Mucosa of gallbladder (tissue), 1 donor: Measurements from ENCODE around the gene RAPGEF5. TPM values are rescaled to one million over a fixed set of nuclear protein-coding genes. Genes with fewer than 3 reads are reported as not detected.

Source experiments
- DNase-seq: peaks from one replicate; pipeline ENCODE4 v3.0.0-alpha.2; 2020; ENCODE audit warnings: low spot score
- total RNA-seq: library from RNA; stranded (reverse); gene quantifications from one replicate; pipeline ENCODE4 v1.2.1, GENCODE V29; 2021
- donor health status: DM: no; HTN: no; CAD: no.

RAPGEF5 gene
- total RNA-seq, 1 donor from 2014 or later = 53.4 TPM

DNA sequence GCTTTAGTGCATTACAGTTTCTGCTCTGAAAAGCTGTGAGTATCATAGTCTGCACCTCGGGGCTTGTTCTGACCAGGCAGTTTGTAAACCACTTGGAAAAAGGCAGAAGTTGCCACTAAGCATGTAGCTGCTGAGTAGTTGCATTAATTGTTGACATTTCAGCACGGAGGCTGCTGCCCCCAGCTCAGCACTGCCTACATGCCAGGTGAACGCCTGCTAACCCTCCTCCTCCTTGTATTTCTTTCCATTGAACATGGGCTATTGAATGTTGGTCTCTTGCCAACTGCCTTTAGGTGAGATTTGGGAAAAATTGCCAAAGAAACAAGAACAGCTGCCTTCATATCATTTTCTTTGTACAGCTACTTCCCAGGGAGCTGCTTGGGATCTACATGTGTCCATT lies 164.2 kb downstream of the RAPGEF5 start:
- no peak for DNase-seq

DNA sequence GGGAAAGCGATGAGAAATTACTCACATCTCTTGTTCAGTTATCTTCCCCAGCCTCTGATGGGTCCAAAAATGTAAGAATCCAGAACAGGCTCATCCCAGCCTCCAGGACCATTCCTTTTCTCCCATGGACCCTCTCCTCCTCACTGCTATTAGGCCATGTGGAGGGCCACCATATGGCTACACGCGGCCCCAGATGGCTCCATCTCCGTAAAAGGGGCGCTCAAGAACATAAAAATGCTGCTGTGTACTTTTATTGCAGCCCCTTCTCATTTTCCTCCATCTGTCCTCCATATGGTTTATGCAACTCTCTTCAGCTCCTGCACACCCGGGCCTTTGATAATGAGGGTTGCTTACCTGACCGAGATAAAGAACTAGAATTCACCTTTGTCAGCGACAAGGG lies 166.2 kb downstream of the RAPGEF5 start:
- DNase-seq = no peak

DNA sequence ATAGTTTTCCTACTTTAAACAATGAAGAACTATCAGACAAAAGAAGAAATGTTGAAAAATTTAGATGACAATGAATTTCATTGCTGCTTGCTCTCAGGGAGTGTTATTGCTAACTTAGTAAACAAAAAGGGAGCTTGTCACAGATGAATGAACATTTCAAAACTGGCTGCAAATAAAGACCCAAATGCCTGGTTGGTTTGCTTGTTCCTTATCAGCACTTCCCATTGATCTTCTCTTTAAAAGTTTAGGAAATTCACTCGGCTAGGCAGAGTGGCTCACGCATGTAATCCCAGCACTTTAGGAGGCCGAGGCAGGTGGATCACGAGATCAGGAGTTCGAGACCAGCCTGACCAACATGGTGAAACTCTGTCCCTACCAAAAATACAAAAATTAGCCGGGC lies 167.2 kb downstream of the RAPGEF5 start:
- DNase-seq = no peak

DNA sequence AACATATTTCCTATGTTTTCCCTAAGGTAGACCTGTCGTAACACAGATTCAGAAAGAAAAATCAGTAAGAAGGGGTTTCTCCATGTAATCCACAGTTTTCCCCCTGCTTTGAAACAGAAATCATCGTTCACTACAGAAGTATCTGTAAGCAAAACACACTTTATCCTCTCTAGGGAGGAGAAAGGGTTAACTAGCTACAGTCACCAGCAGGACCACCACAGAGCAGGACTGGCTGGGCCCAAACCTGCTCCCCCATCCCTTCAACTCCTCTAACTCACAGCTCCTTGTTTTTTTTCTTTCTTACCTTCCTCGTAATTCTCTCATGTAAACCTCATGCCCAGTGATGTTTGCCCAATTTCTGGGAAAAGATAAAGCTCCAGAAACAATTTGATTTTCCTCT lies 167.7 kb downstream of the RAPGEF5 start:
- no peak for DNase-seq

DNA sequence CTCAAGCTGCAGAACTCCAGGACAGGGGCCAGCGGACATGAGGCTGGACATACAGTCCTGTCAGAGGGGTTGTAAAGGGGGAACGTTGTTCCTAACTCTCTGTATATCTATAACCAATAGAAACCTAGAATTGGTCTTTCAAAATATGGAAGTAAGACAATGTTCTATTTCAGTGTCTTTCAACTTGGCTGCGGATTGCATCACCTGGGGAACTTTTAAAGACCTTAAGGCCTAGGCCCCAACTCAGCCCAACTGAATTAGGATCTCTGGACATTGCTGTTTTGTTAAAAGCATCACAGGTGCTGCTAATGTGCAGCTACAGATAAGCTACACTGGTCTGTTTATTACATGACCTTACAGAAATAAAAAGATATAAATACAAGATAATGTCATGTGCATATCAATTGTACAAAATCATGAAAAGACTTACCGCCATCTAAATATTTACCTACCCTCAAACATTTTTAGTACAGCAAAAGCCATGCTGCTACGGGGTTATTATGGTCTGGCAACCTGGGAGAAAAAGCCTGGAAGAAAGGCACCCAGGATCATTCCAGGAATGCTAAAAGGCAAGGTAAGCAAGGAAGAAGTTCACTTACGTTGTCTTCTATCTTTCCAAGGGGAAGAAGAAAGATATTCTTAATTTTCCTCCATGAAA lies 169.1 kb downstream of the RAPGEF5 start:
- DNase-seq = no peak

DNA sequence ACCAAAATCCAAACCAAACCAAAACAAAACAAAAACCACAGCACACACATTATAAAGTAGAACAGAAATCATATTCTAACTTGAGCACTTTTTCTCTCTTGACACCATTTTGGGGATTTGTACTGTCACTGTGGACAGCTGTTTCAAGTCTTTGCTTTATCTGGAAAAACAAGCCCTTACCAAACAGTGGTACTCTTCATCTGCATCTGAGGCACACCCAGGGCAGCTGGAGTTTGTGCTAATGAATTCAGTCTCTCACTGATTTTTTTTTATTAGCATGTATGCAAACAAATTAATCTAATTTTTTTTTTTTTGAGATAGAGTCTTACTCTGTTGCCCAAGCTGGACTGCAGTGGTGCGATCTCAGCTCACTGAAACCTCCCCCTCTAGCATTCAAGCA lies 171.4 kb downstream of the RAPGEF5 start:
- DNase-seq = no peak

DNA sequence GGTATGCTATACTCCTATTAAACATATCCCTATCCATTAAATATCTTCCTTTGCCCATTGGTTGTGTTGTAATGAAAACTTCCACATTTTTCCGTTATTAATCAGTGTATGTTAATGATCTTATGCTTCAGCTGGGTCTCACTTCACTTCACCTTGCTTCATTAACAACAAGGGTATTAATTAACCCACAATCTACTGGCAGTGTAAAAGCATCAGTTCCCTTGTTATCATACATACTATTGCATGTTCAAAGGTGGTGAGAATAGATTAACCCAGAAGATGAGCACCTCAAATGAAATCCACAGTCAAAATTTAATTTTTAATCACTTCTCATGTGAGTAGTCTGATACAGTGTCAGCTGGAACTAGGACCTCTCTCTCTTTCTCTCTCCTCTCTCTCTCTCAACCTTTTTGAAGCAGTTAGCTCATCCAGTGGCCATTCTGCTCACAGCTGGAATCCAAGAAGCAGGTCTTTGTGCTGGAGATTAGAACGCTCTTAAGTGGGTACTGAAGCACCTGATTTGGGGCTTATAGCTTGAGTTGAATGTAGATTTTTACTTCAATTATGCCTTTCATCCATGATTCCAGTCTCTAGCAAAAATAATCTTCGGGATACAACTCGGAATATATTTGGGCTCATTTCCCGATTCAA lies 172.3 kb downstream of the RAPGEF5 start:
- no peak for DNase-seq

DNA sequence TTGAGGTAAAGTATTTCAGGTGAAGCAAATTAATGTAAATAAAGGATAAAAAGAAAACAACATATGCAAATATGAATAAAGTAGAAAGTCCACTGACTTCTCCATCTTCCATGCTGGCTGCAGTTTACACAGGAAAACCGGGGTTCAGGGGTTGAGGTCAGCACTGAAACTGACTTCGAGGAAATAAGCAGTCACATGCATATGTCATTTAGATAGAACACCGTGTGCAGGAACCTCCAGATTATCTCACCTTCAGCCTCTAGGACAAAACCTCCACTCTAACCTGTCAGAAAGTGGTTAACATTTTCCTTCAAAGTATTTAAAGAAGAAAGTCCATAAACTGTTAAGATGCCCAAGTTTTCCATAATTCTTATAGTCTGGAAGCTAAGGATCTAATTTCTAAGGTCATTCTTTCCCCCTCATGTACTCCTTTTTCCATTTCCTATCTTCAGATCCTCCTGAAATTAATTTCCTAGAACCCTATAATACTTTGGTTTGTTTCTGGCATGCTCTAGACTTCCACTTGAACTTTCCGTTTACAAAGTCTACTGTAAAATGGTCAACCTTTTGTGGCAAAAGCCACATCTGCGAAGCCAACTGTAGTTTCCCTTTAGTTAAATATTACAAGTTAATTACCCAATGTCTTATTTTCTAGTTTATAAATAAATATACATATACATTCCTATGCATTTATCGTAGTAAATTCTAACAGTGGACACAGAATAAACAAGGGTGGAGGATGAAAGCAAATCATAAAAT lies 173.3 kb downstream of the RAPGEF5 start:
- no peak for DNase-seq

DNA sequence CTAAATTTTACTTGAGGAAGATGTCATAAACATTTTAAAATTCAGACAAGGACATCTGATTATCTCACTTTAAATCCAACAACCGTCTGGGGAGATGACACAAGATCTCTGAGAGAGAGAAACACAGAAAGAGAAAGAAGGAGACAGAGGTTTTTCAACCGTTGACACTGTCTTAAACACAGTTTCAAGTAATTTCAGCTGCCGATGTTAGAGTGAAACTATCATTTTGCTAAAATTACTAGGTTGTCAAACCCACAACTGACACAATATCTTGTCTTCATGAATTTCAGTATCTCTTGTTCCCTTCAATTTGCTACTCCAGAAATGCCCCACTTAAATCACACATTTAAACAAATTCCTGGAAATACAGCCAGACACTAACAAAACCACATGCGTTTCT lies 174.8 kb downstream of the RAPGEF5 start:
- DNase-seq = no peak

DNA sequence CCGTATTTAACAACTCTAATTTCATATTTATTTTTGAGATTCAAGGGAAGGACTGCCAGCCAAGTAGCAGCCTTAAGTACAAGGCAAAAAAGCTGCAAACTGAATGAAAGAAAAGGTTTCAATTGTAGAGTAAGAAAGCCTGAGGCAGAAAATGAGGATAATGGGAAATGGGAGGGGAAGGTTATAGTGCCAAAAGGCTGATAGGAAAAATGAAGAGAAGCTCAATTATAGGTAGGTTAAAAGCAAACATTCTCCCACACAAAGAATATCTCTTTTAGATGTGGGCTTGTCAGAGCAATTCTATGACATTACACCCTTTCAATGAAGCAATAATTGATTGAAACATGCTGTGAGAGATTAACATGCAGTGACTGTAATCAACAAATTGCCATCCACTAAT lies 175.3 kb downstream of the RAPGEF5 start:
- DNase-seq = no peak

DNA sequence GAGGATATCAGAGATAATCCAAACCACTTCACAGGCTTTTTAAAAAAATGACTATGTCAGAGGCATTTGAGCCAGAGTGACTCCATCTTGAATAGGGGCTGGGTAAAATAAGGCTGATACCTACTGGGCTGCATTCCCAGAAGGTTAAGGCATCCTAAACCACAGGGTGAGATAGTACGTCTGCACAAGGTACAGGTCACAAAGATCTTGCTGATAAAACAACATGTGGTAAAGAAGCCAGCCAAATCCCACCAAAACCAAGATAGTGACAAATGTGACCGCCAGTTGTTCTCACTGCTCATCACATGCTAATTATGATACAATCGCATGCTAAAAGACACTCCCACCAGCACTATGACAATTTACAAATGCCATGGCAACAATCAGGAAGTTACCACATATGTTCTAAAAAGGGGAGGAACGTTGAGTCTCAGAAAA lies 177.5 kb downstream of the RAPGEF5 start:
- no peak for DNase-seq

DNA sequence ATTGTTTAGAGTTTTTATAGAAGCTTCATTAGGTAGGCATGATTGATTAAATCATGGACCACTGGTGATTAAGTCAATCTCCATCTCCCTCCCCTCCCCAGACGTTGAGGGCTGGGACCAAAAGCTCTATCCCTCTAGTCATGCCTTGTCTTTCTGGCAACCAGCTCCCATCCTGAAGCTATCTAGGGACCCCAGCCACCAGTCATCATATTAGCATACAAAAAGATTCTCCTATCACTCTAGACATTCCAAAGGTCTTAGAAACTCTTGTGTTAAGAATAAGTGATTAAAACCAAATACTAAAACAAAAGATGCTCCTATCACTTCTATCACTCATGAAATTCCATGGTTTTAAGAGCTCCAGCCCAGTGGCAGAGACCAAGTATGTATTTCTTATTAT lies 178.2 kb downstream of the RAPGEF5 start:
- DNase-seq = no peak

DNA sequence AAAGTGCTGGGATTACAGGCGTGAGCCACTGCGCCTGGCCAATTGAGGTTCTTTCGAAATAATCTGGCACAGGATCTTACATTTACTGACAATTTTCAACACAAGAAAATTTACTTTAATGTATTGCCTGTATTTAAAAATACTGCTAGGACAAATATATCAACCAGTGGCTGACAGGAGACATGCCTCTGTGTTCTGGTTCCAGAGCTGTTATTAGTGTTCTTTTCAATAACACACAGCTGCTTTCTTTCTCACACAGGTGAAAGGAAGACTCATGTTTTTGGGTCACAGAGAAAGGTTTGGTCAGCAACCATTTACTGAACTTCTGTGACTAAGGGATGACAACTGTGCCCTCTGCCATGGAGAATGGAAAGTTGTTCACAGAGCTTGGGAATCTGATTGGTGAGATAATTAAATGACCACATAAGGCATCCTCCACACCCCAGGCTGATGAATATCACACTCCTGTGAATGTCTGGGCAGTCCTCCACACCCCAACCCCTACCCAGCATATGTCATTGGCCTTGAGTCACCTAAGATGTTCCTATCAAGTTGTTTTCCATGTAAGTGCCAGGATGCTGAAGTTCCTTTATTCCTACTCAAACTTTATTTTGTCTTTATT lies 180.1 kb downstream of the RAPGEF5 start:
- no peak for DNase-seq

DNA sequence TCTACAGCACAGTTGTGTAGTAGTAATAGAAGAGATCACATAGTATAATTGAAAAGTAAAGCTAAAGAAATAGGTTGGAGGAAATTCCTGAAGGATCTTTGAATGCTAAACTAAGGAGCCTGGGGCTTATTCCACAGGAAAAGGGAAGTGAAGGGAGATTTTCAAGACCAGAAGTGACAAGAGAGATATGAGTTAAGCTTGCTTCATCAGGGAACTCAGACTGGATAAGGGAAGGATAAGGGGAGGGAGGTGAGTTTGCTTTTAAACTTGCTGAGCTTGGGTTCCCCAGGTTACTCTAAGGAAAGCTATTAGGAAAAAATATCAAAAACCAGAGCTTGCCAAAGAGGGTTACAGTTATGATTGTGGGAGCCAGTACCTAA lies 182.4 kb downstream of the RAPGEF5 start:
- DNase-seq = no peak

DNA sequence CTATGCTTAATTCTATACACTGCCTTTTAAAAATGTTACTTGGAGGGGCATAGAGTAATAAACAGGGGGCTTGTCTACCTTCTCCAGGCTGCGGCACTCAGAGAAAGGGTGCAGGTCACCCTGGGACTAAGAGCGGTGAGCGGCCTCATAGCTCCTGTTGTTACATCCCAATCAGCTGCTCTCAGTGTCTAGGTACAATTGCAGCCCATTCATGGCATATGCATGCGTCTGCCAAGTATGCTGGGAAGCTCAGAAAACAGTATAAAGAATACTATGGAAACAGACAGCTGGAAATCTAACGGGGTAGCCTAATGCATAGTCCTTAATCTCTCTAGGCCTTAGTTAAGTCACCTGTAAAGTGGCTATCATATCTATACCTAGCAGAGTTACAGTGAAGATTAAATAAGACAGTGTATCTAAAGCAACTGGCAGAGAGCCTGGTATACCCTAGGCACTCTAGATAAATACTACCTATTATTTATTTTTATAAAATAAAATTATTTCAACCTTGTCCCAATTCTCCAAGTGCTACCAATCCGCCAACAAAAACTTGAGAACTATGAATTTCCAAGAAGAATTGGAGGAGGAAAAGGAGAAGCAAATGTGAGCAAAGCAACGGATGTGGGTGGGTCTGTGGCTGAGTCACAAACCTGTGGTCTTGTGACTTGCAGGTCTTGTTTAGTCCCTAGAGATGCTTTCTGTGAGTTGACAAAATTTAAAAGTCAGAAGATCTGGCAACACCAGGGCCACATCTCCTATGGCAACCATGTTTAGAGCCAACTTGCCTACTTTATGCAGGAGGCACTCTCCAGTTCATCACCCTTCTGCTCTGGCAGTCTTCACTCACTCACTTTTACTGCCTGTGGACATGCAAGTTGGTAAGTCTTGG lies 183.0 kb downstream of the RAPGEF5 start:
- no peak for DNase-seq

DNA sequence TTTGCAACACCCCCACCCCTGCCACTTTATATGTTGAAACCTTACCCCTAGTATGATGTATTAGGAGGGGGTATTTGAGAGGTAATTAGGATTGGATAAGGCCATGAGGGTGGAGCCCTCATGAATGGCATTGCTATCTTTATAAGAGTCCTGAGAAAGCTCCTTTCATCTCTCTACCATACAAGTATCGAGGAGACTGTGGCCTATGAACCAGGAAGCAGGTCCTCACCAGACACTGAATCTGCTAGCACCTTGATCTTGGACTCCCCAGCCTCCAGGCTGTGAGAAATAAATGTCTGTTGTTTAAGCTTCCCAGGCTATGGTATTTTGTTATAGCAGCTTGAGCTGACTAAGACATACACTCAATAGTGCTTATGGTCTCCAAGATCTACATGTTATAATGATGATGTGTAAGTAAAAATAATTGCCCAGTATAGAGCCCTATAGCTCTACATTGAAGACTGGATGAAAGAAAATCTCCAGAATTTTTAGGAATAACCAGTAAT lies 188.8 kb downstream of the RAPGEF5 start:
- no peak for DNase-seq

DNA sequence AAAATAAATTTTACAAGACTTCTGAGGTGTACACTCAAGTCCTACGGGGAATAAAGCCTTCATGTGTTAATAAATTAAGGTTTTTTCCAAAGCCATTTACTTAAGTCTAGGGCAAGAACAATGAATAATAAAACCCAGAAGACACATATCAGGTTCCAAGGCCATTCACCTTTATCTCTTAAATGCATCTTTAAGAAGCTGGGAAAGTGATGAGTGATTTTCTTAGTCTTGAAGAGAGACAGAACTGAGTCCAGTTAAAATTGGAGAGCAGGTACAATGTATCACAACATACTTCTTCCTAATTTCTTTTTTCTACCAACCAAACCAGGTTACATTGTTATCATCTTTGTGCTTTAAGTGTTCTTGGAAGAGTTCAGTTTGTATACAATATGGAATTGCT lies 189.5 kb downstream of the RAPGEF5 start:
- DNase-seq = no peak

DNA sequence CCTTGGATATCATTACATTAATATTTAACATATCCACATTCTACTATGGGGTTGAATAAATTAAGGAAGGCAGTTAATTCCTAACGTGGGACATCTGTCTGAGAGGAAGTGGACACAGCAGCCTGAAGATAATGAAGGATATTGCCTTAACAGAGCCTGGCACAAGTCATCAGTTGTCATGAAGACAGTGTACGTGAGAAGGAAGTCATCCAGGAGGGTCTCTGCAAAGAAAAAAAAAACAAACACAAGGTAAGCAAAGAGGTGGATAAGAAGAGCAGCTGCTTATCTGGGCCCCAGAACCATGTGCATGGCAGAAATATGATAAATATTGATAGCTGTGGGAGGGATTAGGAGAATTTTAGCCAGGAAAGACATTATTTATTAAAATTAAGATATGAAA lies 190.0 kb downstream of the RAPGEF5 start:
- DNase-seq = no peak

DNA sequence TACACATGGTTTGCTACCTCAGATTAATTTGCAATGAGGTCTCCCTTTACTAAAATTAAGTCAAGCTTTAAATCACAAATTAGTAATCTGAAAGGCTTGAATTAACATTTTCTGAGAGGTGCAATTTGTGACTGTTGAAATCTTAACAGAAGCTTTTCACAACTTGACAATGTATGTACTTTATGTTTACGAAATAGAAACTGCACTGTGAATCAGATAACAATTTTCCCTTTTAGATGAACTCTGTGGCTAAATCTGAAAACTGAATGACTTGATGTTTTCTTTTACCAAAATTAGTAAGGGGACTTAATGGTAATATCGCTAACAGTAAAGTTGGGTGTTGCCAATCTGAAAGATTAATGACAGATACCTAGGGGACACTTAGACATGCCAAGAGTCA lies 197.6 kb downstream of the RAPGEF5 start:
- no peak for DNase-seq

DNA sequence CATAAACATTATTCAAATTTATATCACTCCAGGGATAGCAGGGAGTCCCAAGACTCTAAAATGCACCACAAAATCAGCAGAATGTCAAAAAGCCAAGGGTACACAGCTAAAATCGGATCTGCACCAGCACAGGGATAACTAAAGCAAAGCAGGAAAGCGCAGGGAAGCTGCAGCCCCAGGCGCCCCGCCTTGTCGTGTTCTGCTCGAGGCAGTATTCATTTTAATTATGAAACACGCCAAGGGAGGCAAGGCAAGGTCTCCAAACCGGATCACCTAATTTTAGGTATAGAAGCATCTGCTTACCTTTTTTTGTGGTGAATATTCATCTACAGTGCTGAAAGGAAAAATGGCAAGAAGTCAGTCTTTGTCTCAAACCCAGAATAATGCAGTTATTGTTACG lies 199.4 kb downstream of the RAPGEF5 start:
- no peak for DNase-seq

DNA sequence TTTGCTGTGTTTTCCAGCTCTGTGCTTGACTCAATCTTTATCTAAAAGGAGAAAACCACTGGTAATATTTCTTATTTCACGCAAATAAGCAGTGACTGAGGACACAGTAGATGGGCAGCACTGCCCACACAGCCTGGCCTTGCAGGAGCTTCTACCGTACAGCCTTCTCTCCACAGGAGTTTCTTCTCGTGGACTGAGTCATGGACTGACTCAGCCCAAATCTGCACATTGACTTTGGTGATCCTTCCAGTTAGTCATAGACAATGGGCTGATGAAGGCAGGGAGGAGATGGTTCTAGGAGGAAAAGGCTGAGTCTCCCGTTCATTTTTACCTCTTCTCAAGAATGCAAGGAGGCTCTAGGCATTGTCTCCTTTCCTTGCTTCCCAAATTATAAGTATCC lies 200.7 kb downstream of the RAPGEF5 start:
- DNase-seq = no peak

DNA sequence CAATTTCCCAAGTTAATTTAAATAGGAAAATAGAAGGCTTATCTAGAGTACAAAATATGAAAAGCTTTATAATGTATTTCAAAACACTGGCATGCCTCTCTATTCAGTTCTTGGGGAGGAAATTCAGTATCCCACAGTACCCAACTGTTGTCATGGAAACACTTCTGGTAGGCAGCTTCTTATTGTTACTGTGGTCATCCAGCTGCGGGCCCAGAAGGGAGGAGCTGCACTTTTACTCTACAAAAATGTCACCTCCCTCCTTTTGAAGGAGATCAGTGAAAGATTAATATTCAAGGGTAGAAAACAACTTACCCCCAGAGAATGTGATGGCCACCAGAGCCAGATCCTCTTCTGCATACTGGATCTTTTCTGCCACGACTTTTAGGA lies 202.8 kb downstream of the RAPGEF5 start:
- DNase-seq = no peak
